HG03103 (cell line): ENCODE data around the gene MRPL32.
A peak's percentile ranks its signal among the peaks of the same experiment; 100 is the strongest.

ENCODE experiments used
- ATAC-seq: cut with Tn5 transposase; IDR thresholded peaks from one replicate; pipeline ENCODE4 v1.9.1; 2021; ENCODE audit warnings: low read depth; ENCODE audit not compliant: unreplicated experiment

The MRPL32 gene

DNA sequence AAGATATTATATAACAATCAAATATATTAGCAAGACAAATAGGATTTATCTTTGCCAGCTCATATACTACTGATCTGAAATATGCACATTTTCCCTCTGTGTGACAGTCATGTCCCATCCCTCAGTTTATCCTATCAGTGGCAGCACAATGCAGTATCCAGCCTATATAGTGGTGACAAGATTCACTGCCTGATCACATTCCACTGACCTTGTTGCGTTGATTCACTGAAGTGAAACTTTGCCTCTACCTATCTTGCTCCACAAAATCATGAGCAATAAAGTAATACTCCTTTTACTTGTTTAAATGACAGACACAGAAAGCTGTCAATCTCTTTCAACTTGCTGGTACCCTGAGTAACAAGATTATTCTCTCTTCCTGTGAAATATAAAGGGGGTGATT is 6.5 kb upstream of the MRPL32 start:
- ATAC-seq, result no peak

DNA sequence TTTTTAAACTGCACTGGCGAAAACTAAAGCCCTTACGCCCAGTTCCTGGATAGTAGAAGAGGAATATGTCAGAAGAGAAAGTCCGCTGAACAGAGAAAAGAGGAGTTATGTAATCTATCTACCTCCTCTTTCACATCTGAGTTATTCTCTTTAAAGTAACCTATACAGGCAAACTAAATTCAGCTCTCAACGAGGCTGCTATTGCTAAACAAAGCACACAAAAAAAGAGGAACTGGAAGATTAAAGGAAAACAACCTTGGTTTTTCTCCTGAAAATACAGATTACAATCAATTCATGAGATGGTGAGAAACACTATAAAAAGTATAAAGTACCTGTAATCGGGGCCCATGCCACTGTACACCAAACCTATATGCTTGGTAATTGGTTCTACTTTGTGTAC is 6.0 kb upstream of the MRPL32 start:
- ATAC-seq, result no peak

DNA sequence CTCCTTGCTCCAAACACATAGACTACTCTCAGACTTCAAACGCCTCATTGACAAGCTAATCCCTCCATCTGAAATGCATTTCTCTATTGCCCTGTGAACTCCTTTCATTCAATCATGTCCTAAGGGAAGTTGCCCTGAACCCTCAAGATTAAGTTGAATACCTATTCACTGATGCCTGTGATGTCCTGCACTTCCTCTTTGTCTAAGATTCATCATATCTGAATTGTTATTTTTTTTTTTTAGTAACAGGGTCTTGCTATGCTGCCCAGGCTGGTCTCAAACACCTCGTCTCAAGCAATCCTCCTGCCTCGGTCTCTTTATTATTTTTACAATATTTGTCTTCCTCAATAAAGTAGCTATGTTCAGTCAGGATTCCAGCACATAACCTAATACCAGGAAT is 3.4 kb upstream of the MRPL32 start:
- no peak for ATAC-seq

DNA sequence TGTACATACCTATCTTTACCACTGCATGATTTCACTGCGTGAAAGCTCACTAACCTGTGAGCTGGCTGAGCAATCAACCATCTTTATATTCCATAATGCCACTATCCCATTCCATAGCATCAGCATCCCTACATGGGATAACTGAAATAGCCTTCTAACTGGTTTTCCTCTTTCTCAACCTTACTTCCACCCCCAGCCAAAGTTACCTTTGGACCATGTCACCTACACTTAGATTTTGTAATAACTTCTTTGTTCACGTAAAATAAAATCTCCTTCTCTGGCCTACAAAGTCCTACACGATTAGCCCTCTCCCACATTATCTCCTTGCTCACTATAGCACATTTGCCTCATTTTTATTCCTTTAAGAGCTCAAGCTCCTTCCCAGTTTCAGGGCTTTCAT is 2.7 kb upstream of the MRPL32 start:
- no peak for ATAC-seq

DNA sequence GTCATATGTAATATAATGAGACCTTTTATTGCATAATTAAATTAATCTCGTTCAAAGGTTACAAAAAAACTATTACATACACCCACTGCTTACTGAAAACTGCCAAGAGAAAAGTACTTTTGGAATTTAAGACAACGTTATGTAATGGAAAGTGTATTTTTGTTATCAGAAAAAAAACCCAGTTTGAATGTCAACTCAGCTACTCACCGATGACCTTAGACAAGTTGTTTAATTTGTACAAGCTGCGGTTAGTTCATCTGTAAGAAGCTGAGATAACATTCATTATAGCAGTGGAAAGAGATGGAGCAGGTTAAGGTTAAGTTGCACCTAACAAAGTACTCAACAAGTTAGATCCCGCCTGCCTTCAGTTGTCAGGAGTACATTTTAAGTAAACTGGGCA is 1.3 kb upstream of the MRPL32 start:
- no peak for ATAC-seq

DNA sequence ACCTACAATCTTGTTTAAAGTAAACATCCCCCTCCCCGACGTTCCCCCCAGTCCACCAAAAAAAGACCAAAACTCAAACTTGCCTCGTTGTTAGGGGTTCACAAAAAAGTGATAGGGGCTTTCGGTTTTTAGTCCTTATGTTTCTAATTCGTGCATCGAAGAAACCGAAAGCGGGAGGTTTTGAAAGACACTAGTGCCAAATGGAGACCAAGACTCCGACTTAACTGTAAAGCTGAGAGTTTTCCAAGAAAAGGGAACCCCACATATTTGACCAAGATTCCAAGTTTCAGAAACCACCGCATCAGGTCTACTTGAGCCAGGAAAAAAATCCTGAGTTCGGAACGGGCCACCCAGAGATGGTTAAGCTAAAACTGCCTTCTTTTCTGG is 736 bp upstream of the MRPL32 start:
- no peak for ATAC-seq

DNA sequence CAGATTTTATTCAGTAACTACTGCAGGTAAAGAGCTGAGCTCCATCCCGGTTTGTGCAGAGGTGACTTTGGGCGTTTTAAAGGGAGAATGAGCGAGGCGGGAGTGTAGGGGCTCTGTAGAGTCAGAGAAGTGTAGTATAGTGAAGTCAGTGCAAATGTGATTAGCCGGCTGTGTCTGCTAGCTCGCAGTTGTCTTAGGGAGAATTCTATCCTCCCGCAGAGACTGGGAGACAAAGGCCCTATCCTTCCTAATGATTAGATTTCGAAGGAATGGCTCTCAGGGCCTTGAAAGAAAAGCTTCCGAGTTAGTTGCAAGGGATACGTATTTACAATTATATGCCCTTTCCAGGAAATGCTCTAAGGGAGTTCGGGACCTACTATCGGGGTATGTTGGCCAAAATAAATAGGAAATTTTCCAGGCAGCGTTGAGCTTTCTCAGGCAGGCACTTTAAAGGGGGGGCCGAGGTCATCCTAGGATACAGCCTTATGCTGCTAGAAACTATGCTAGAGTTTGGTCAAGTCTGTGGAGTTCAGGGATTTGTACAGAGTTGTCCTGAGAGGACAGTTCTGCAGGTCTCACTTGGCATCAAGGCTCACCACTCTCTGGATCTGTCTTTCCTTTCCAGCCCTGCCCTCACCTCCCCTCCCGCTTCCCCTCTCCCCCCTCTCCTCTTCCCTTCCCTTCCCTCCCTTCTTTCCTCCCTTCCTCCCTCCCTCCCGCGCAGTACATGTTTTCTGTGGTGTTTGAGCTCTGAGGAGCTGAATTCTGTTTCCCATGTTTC is 825 bp downstream of the MRPL32 start:
- ATAC-seq, result no peak

DNA sequence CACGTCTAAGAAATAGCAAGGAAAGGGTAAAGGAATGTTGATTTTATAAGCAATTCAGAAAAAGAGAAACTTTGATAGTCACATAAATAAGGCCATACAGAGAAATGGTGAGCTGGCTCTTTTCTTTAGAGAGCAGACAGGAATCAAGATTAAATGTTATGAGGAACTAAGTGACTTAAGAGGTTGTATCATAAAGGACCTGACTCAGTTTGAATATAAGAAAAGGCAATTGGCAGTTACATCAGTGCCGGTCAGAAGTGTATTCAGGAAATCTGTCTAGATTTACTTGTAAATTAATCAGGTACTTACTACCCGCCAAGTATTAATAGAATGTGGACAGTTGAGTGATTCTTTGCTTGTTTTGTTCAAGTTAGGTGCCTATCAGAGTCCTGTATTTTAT is 2.1 kb downstream of the MRPL32 start:
- ATAC-seq, result no peak

DNA sequence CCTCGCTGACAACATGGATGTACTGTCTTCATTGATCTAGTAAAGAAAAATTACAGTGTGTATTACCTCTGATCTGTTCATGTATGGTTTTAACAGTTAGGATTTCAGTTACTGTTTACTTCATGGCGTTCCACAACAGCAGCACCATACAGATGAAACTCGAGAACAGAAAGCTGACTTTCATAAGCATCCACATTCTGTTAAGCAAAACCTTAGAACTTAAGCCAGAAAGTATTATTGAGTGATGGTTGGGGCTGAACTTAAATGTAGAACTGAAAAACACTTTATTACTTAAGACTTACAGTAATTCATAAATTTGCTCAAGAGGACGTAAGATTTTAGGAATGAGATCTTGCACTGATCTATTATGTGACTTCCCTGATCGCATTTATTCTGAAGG is 3.7 kb downstream of the MRPL32 start:
- ATAC-seq, result no peak

DNA sequence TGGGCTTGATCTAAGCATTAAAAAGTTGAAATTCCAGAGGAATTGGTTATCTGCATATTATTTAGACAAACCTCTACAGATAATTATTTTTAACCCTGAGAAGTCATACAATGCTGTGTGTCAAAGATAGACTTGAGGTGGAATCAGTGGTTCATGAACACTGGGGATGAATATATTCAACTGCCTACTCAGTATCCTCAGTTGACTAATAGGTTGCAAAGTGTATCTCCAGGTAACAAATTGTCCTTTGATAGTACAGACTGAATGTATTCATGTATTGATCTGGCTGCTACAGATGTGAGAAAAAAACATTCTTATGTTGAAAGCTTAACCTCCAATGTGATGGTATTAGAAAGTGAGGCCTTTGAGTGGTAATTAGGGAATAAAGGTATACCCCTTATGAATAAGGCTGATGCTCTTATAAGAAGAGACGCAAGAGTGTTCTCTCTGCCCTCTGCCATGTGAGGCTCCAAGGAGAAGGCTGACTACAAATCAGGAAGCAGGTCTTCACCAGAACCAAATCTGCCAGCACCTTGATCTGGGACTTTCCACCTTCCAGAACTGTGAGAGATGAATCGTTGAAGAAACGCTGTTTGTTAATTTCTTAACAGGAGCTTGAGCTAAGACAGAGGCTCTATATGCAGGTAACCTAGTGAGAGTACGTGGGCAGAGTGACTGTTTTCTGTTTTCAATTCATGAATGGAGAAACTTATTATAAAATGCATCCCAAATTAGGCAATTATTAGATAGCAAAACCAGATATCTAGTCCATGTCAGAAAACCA is 7.5 kb downstream of the MRPL32 start:
- ATAC-seq, result no peak

DNA sequence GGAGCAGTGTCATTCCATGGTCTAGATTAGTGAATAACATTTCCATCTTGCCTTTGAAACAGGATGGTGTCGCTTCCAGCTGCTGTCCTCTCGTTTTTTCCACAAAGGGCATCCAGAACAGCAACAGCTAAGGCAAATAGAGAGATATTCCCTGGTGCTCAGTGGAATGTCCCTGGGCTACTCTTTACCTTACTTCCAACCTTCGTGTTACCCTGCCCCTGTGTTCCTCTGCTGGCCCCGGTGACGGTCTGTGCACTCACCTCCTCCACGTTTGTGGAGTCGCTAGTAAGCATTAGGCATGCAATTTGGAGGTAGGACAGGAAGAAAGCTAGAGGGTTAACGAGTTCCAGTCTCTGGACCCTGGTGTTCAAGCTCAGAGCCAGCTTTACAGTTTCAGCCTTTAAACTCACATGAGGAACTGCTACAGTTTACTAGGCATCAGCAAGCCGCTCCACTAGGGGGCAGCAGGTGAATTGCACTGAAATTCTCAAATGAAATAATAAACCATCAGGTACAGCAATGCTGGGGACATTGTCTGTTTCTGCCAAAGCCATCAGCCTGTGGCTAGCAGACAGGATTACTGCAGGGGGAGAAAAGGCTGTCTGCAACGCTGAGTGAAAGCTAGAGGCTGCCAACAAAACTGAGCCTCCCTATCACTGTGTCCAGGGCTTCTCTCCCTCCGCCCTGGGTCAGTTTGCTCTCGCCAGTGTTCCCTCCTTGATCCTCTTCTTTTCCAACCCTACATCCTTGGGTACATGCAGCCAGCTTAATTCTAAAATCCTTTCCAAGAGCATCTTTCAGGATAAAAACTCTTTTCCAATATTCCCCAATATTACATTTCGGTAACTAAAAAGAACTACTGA is 9.0 kb downstream of the MRPL32 start:
- ATAC-seq, result peak; percentile 48

DNA sequence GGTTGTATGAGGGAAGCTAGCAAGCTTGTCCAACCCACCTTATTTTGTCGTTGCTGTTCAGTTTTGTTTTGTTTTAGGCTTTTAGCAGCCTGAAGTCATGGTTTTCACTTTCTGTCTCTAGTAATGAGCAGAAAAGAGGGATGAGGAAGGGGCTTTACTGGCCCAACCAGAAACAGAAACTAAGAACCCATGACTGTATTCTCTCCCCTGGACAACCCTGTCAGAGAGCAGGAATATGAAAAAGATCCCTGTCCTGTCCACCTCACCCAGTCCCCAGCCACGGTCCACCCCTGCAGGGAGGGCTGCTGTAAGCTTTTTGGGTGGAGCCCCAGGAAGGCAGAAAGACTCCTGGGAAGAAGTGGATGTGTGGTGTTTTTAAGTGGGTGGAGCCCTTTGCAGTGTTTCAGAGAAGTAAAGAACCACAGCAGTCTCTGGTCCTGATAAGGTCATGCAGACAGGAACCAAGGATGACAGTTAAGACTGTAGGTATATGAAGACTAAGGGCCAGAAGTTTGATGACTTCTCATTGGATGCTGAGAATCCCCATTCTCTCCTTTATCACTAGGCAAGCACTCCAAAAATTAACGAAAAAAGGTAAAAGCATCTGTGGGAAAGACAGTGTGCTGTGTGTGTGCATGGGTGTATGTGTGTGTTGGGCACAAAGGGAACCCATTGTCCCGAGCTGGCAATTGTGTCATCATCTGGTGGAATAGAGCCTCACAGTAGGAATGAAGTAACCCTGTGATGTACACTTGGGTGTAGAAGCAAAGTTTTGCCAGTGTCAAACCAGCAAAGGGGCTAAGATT is 13.8 kb downstream of the MRPL32 start:
- peak; percentile 66 for ATAC-seq

DNA sequence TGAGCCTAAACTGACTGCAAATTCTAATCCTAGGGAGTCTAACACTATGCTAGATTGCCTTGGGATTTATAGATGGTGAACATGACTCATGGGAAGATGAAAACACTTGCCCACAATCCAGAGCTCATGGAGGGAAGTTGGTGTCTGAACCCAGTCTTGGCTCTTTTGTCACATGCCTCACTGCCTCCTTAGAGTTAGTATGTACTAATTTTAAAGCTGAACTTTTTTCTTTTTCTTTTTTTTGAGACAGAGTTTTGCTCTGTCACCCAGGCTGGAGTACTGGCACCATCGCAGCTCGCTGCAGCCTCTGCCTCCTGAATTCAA is 14.4 kb downstream of the MRPL32 start:
- ATAC-seq, result no peak

DNA sequence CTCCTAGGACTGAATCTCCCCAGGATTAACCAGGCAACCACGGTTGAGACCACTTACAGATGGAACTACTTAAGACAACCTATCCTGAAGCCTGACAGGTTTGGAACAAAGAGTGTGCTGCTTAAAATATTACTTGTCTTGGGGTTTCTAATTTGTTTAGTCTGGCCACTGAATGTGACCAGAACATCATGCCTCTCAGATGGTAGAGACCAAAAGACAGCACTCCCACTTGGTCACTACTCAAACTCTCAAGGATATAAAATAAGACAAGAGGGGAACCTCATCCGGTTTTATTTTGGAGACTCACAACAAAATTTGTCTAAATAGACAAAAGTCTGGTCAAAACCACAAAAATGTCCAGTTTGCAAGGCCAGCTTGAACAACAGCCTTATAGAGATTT is 15.3 kb downstream of the MRPL32 start:
- ATAC-seq, result no peak

DNA sequence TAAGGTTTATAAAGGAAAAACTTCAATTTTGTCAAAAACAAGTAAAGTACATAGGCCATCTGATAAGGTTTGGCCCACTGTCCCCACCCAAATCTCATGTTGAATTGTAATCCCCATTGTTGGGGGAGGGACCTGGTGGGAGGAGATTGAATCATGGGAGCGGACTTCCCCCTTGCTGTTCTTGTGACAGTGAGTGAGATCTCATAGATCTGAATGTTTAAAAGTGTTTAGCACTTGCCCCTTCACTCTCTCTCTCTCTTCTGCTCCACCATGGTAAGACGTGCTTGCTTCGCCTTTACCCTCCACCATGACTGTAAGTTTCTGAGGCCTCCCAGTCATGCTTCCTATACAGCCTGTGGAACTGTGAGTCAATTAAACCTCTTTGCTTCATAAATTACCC is 18.2 kb downstream of the MRPL32 start:
- no peak for ATAC-seq

DNA sequence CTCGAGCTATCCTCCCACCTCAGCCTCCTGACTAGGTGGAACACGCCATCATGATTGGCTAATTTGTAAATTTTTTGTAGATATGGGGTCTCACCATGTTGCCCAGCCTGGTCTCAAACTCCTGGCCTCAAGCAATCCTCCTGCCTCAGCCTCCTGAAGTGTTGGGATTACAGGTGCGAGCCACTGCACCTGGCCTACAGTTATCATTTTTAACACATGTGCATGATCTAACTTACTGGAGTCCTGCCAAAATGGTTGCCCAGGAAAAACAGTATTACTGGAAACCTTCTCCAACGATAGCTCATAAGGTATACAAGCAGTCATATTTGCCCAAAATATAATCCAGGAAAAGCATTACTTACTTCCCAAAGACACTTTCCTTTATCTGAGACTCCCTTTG is 20.2 kb downstream of the MRPL32 start:
- no peak for ATAC-seq

DNA sequence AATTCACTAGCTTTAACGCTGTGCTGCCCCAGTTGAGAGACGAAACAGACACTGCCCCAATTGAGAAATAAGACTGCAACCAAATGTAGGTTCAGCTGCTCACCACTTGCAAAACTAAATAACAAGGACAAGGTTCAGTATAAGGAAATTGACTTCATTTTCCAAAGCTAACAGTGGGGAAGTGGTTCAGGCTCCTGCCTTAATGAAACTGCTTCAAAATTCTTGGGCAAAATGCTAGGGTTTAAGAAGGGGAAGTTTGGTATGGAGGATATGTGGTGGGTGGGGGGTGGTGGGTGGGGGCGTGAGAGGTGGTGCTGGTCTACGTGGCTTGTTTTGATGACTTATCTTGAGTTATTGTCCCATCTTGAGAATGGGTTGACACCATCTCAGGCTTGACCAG is 21.8 kb downstream of the MRPL32 start:
- ATAC-seq, result no peak

DNA sequence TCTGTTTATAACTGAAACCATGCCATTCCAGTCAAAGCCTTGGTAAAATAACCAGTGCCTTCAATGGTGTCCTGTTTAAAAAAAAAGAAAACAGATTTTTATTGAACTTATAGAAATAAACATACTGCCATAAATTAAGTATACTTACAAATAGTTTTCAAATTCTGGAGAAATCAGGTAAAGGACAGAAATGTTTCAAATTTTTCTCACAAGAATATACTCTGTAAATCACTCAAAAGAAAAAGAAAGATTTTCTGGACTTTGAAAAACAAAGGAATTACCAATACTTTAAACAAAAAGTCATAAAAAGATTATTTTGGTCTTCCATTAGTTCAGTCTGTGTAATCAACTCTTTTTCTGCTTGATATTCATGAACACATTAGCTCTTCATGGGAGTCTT is 23.9 kb downstream of the MRPL32 start:
- ATAC-seq, result no peak

DNA sequence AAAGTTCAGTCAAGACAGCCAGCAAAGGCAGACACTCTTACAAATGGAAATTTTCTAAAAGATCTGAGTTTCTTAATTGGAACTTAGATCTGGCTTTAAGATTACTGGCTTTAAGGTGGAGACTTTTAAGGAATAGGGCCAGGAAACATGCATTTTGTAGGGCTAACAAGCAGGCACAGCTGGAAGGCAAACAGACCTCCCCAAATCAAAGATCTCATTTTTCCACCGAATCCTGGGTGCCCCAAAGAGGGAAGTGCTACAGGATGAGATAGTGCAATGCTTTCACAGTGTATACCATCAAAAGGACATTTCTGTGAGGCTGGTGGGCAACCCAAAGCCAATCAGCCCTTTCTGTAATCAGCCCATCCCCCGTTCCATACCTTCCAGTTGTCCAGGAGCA is 27.4 kb downstream of the MRPL32 start:
- no peak for ATAC-seq

DNA sequence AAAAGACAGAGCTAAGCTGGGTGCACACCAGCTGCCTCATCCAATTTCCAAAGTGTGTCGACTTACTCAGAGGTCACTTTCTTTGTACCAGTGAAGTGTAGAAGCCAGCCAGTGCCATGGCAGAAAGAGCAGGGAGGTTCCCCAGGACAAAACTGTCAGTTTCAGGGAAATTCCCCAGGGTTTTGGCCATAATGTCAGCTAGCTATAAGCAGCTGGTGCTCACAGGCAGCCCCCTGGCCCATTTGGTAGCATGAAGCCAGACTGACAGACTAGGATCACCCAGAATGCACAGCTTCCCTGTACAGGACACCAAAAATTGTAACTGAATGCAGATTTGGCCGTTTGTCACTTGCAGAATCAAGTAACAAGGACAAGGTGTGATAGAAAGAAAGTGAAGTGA is 28.6 kb downstream of the MRPL32 start:
- ATAC-seq, result no peak

DNA sequence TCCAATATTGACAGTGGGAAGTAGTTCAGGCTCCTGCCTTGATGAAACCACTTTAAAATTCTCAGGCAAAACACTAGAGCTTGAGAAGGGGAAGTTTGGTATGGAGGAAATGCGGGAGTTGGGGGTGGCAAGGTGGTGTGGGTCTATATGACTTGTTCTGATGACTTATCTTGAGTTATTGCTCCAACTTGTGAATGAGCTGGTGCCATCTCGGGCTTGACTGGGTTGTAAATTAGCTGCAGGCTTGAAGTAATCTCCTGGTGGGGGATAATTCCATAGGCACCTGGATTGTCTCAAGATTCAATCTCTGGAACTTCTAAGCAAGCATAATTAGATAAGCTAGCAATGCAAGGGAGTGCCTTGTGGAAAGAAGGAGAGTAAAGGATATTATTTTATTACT is 29.0 kb downstream of the MRPL32 start:
- no peak for ATAC-seq
